ENCODE data around the gene PNPLA3. TPM values are rescaled to one million over a fixed set of nuclear protein-coding genes. Genes with fewer than 3 reads are reported as not detected.

PNPLA3 gene
- total RNA-seq, 1 donor from 2014 or later = 0.60 TPM

- DNase-seq (ENCODE audit: low read depth in 2 of 2) = no peak
Measured at GRCh38 chr22:43992331-43992821, 68.8 kb downstream of the PNPLA3 start.

GRCh38 chr22:43993072-43993760 is 69.6 kb downstream of the PNPLA3 start:
- DNase-seq (ENCODE audit: low read depth in 2 of 2) = peak; percentile 71 to 82

GRCh38 chr22:43994006-43994405 is 70.4 kb downstream of the PNPLA3 start:
- no peak for DNase-seq (ENCODE audit: low read depth in 2 of 2)

- no peak for DNase-seq (ENCODE audit: low read depth in 2 of 2)
Measured at GRCh38 chr22:43994416-43994815, 70.8 kb downstream of the PNPLA3 start.

- DNase-seq (ENCODE audit: low read depth in 2 of 2) = no peak
Measured at GRCh38 chr22:43995057-43995685, 71.6 kb downstream of the PNPLA3 start.

- DNase-seq (ENCODE audit: low read depth in 2 of 2) = no peak
Measured at GRCh38 chr22:43995798-43996169, 72.2 kb downstream of the PNPLA3 start.

GRCh38 chr22:43996170-43996980 is 72.8 kb downstream of the PNPLA3 start:
- peak in 1 of 2 donors; percentile 74 for DNase-seq (ENCODE audit: low read depth in 2 of 2)

GRCh38 chr22:43996981-43997265 is 73.3 kb downstream of the PNPLA3 start:
- DNase-seq (ENCODE audit: low read depth in 2 of 2) = no peak

Other genes starting within 250 kb of the PNPLA3 start
- gene EFCAB6, start 111.5 kb upstream of the PNPLA3 start, total RNA-seq = 0.20 and 0.22 TPM in 2 replicates
- gene SULT4A1, start 61.3 kb upstream of the PNPLA3 start, total RNA-seq = 0.22 TPM in 1 of 2 replicates, not detected in the other
- not detected in 2 replicates for gene PNPLA5, start 31.8 kb upstream of the PNPLA3 start, total RNA-seq
- 32.7 and 38.1 TPM in 2 replicates for gene SAMM50, start 31.6 kb downstream of the PNPLA3 start, total RNA-seq
- 20.8 and 25.3 TPM in 2 replicates for gene PARVB, start 100.5 kb downstream of the PNPLA3 start, total RNA-seq

All from lung microvascular endothelial cell (primary cell).